Glomerular endothelial cell (primary cell): Measurements from ENCODE around the gene ZKSCAN1. TPM values are rescaled to one million over a fixed set of nuclear protein-coding genes. Genes with fewer than 3 reads are reported as not detected.

Experiments
- DNase-seq: peaks from one replicate; pipeline ENCODE4 v3.0.0-alpha.2; 2011; ENCODE audit warnings: low read depth, low spot score; ENCODE audit errors: extremely low read depth
- total RNA-seq: library from RNA; depleted of rRNA; stranded (reverse); fragments of >200 nt; gene quantifications from 2 replicates; pipeline ENCODE4 v1.2.3, GENCODE V29; 2015

ZKSCAN1 gene
- total RNA-seq, 1 donor from 2014 or later: 32.9 TPM

GRCh38 chr7:100075418-100075817, 60.0 kb downstream of the ZKSCAN1 start:
- no peak for DNase-seq

- no peak for DNase-seq
These were observed 61.8 kb downstream of the ZKSCAN1 start for GRCh38 chr7:100077205-100077604.

GRCh38 chr7:100079024-100079560, 63.7 kb downstream of the ZKSCAN1 start:
- DNase-seq: no peak

- DNase-seq: no peak
These were observed 65.6 kb downstream of the ZKSCAN1 start for GRCh38 chr7:100080907-100081534.

GRCh38 chr7:100081535-100082102, 66.2 kb downstream of the ZKSCAN1 start, which contains the start of gene ZNF3:
TSS of gene ZNF3 (minus strand) at chr7:100081723. CDS start at chr7:100077357, 4,366 bp downstream.
- peak; percentile 90 for DNase-seq

- no peak for DNase-seq
These were observed 67.6 kb downstream of the ZKSCAN1 start for GRCh38 chr7:100082978-100083377.

GRCh38 chr7:100085515-100085914, 70.1 kb downstream of the ZKSCAN1 start:
- DNase-seq: no peak

- peak; percentile 99 for DNase-seq
These were observed 71.8 kb downstream of the ZKSCAN1 start for GRCh38 chr7:100087055-100087750.

GRCh38 chr7:100088095-100088620, 72.8 kb downstream of the ZKSCAN1 start:
- DNase-seq: no peak

GRCh38 chr7:100088621-100089457, 73.4 kb downstream of the ZKSCAN1 start, which contains the start of gene COPS6:
TSS of gene COPS6 (plus strand) at chr7:100088969. CDS start at chr7:100088991, 22 bp downstream.
- no peak for DNase-seq

GRCh38 chr7:100089458-100090196, 74.2 kb downstream of the ZKSCAN1 start:
- no peak for DNase-seq

GRCh38 chr7:100090527-100091410, 75.4 kb downstream of the ZKSCAN1 start:
- no peak for DNase-seq

Other genes with a start within 250 kb of the ZKSCAN1 start
- gene CYP3A4, start 231.4 kb upstream of the ZKSCAN1 start, total RNA-seq: not detected in 2 replicates
- gene CYP3A43, start 187.6 kb upstream of the ZKSCAN1 start, total RNA-seq: not detected in 2 replicates
- gene OR2AE1, start 138.6 kb upstream of the ZKSCAN1 start, total RNA-seq: not detected in 2 replicates
- gene TRIM4, start 96.1 kb upstream of the ZKSCAN1 start, total RNA-seq: 20.3 and 26.7 TPM in 2 replicates
- 0.99 TPM in 1 of 2 replicates, not detected in the other for gene GJC3, start 86.0 kb upstream of the ZKSCAN1 start, total RNA-seq
- gene AZGP1, start 39.6 kb upstream of the ZKSCAN1 start, total RNA-seq: not detected in 2 replicates
- 7.8 and 8.8 TPM in 2 replicates for gene ZSCAN21, start 34.2 kb downstream of the ZKSCAN1 start, total RNA-seq
- 28.6 and 30.8 TPM in 2 replicates for gene ZNF3, start 66.1 kb downstream of the ZKSCAN1 start, total RNA-seq
- 89.7 and 92.1 TPM in 2 replicates for gene COPS6, start 73.4 kb downstream of the ZKSCAN1 start, total RNA-seq
- gene MCM7, start 85.8 kb downstream of the ZKSCAN1 start, total RNA-seq: 31.3 and 55.0 TPM in 2 replicates
- 23.2 and 26.1 TPM in 2 replicates for gene AP4M1, start 86.0 kb downstream of the ZKSCAN1 start, total RNA-seq
- gene TAF6, start 103.8 kb downstream of the ZKSCAN1 start, total RNA-seq: 49.8 and 71.4 TPM in 2 replicates
- 23.6 and 37.9 TPM in 2 replicates for gene CNPY4, start 104.0 kb downstream of the ZKSCAN1 start, total RNA-seq
- gene MBLAC1, start 111.4 kb downstream of the ZKSCAN1 start, total RNA-seq: 2.3 and 3.9 TPM in 2 replicates
- 137 and 193 TPM in 2 replicates for gene LAMTOR4, start 133.3 kb downstream of the ZKSCAN1 start, total RNA-seq
- gene TRAPPC14, start 143.1 kb downstream of the ZKSCAN1 start, total RNA-seq: 9.3 and 20.0 TPM in 2 replicates
- 1.6 and 2.3 TPM in 2 replicates for gene GAL3ST4, start 153.0 kb downstream of the ZKSCAN1 start, total RNA-seq
- gene GPC2, start 161.8 kb downstream of the ZKSCAN1 start, total RNA-seq: 3.2 and 6.8 TPM in 2 replicates
- gene STAG3, start 162.3 kb downstream of the ZKSCAN1 start, total RNA-seq: 0.15 and 1.1 TPM in 2 replicates
- gene PVRIG, start 204.4 kb downstream of the ZKSCAN1 start, total RNA-seq: 0.12 TPM in 1 of 2 replicates, not detected in the other